ENCODE data around the gene TBX20. TPM values are rescaled to one million over a fixed set of nuclear protein-coding genes. Genes with fewer than 3 reads are reported as not detected.

TBX20 gene
- total RNA-seq, 1 donor: not detected

DNA sequence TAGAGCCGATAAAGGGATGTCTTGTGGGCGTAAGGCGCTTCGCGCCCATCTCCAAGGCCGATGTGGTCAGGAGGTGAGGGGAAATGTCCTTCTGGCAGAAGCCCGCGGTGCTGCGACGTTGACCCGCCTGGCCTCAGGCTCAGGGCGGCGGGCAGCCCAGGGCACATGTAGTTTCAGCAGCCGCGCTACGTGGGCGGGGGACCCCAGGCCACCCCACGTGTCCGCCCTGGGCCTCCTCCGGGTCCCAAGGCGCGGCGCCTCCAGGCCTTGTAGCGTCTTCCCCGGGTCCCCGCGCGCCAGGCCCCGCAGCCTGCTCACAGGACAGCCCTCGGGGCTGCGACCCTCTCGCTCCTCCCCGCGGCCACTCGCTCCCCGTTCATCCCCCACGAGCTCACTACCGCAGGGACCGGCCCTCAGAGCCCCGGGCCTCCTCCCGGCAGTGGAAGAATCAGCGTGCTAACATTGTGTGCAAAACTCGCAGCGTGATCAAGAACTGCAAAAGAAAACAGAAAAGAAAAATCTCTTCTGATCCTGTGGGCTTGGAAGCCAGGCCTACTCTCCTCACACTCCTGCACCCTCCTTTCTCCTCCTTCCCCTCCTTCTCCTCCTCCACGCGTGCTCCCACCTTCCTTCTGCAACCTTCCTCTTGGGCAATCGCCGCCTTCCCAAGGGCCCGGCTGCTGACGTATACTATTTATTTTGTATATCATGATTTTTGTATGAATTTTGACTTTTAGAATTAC lies 4.4 kb upstream of the TBX20 start:
- H3K27me3 ChIP-seq (ENCODE audit: insufficient read depth, low read length): peaks cover 89% of the 10 kb centered on the region

GRCh38 chr7:35257251-35258124 lies 3.6 kb upstream of the TBX20 start:
- Histone ChIP-seq H3K4me2 (ENCODE audit: insufficient read depth, low read length) (no peak overlapping the region), H3K79me2 (ENCODE audit: insufficient read depth, low read length) (no peaks in the 10 kb centered on the region), H3K36me3 (ENCODE audit: insufficient read depth, low read length) (no peaks in the 10 kb centered on the region), H4K20me1 (ENCODE audit: insufficient read depth, low read length) (no peaks in the 10 kb centered on the region), H3K4me1 (ENCODE audit: insufficient read depth, low read length) (no peaks in the 10 kb centered on the region), H3K27me3 (ENCODE audit: insufficient read depth, low read length) (peaks cover 97% of the 10 kb centered on the region), H3K9me3 (ENCODE audit: low read depth, low read length) (peaks cover 2% of the 10 kb centered on the region), H2AFZ (ENCODE audit: low read length) (no peak overlapping the region), H3K4me3 (ENCODE audit: insufficient read depth, low read length) (no peak overlapping the region), H3K27ac (ENCODE audit: low read depth, low read length) (no peak overlapping the region)
- DNase-seq (ENCODE audit: insufficient read length, low spot score, missing footprints): peak; percentile 65
- TF ChIP-seq, protein P1, sequence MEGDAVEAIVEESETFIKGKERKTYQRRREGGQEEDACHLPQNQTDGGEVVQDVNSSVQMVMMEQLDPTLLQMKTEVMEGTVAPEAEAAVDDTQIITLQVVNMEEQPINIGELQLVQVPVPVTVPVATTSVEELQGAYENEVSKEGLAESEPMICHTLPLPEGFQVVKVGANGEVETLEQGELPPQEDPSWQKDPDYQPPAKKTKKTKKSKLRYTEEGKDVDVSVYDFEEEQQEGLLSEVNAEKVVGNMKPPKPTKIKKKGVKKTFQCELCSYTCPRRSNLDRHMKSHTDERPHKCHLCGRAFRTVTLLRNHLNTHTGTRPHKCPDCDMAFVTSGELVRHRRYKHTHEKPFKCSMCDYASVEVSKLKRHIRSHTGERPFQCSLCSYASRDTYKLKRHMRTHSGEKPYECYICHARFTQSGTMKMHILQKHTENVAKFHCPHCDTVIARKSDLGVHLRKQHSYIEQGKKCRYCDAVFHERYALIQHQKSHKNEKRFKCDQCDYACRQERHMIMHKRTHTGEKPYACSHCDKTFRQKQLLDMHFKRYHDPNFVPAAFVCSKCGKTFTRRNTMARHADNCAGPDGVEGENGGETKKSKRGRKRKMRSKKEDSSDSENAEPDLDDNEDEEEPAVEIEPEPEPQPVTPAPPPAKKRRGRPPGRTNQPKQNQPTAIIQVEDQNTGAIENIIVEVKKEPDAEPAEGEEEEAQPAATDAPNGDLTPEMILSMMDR (IDR thresholded peaks at IDR 0.05; ENCODE audit: extremely low read depth, low read depth, low read length): no peak

More for the DNA sequence above, 4.4 kb upstream of the TBX20 start:
- Histone ChIP-seq H3K27ac (ENCODE audit: low read depth, low read length) (no peak overlapping the region), H4K20me1 (ENCODE audit: insufficient read depth, low read length) (no peaks in the 10 kb centered on the region), H3K4me1 (ENCODE audit: insufficient read depth, low read length) (no peaks in the 10 kb centered on the region), H3K4me3 (ENCODE audit: insufficient read depth, low read length) (no peak overlapping the region), H3K4me2 (ENCODE audit: insufficient read depth, low read length) (no peak overlapping the region), H3K79me2 (ENCODE audit: insufficient read depth, low read length) (no peaks in the 10 kb centered on the region), H2AFZ (ENCODE audit: low read length) (no peak overlapping the region), H3K36me3 (ENCODE audit: insufficient read depth, low read length) (no peaks in the 10 kb centered on the region), H3K9me3 (ENCODE audit: low read depth, low read length) (peaks cover 2% of the 10 kb centered on the region)
- TF ChIP-seq, protein P1 (IDR thresholded peaks at IDR 0.05; ENCODE audit: extremely low read depth, low read depth, low read length): no peak
- DNase-seq (ENCODE audit: insufficient read length, low spot score, missing footprints): peak; percentile 84

- Histone ChIP-seq H3K27me3 (ENCODE audit: insufficient read depth, low read length) (peaks cover 97% of the 10 kb centered on the region), H3K4me2 (ENCODE audit: insufficient read depth, low read length) (no peak overlapping the region), H4K20me1 (ENCODE audit: insufficient read depth, low read length) (no peaks in the 10 kb centered on the region)
Observed at GRCh38 chr7:35256256-35257175, 2.6 kb upstream of the TBX20 start.

More at GRCh38 chr7:35256256-35257175, 2.6 kb upstream of the TBX20 start:
- Histone ChIP-seq H2AFZ (ENCODE audit: low read length) (no peak overlapping the region), H3K27ac (ENCODE audit: low read depth, low read length) (no peak overlapping the region), H3K9me3 (ENCODE audit: low read depth, low read length) (peaks cover 2% of the 10 kb centered on the region), H3K4me3 (ENCODE audit: insufficient read depth, low read length) (no peak overlapping the region), H3K4me1 (ENCODE audit: insufficient read depth, low read length) (no peaks in the 10 kb centered on the region), H3K36me3 (ENCODE audit: insufficient read depth, low read length) (no peaks in the 10 kb centered on the region), H3K79me2 (ENCODE audit: insufficient read depth, low read length) (no peaks in the 10 kb centered on the region)
- TF ChIP-seq, protein P1 (IDR thresholded peaks at IDR 0.05; ENCODE audit: extremely low read depth, low read depth, low read length): no peak
- DNase-seq (ENCODE audit: insufficient read length, low spot score, missing footprints): peak; percentile 81

All from osteoblast (primary cell).